Measurements from ENCODE around the gene SAMD8.

The SAMD8 gene

GRCh38 chr10:75229971-75230370 lies 118.5 kb downstream of the SAMD8 start:
- H3K36me3 ChIP-seq: peaks cover 65% of the 10 kb centered on the region

GRCh38 chr10:75230600-75231038 lies 119.2 kb downstream of the SAMD8 start:
- Histone ChIP-seq H3K36me3 (peaks cover 59% of the 10 kb centered on the region), H3K9me3 (no peaks in the 10 kb centered on the region), H3K4me1 (peaks cover 12% of the 10 kb centered on the region), H3K4me3 (ENCODE audit: low read depth, low read length) (no peak overlapping the region), H3K27me3 (no peaks in the 10 kb centered on the region)
- TF ChIP-seq CTCF (IDR thresholded peaks at IDR 0.05; ENCODE audit: low read depth, low read length): peak; percentile 92
- peak; percentile 88 for DNase-seq

More at GRCh38 chr10:75229971-75230370, 118.5 kb downstream of the SAMD8 start:
- Histone ChIP-seq H3K4me1 (peaks cover 12% of the 10 kb centered on the region), H3K27me3 (no peaks in the 10 kb centered on the region), H3K4me3 (ENCODE audit: low read depth, low read length) (no peak overlapping the region), H3K9me3 (no peaks in the 10 kb centered on the region)
- DNase-seq: no peak
- TF ChIP-seq CTCF (IDR thresholded peaks at IDR 0.05; ENCODE audit: low read depth, low read length): no peak

All from BE2C (cell line).